Renal cortex interstitium (tissue), 11 donors: ENCODE data around the gene WARS2. TPM values are rescaled to one million over a fixed set of nuclear protein-coding genes. Genes with fewer than 3 reads are reported as not detected.
"Not testable (repeated sequence)": the region's sequence is repeated elsewhere in the genome, so short reads cannot be mapped to it uniquely, and the experiment has no call there.

Source experiments
- DNase-seq, 11 donors: peaks; one replicate each; pipeline ENCODE4 v3.0.0-alpha.2; 2013; ENCODE audit warnings: low read depth in 9 of 11, low spot score in 4 of 11; ENCODE audit errors: extremely low read depth in 1 of 11
- polyA plus RNA-seq, 3 donors: library from polyadenylated mRNA; unstranded; fragments of 120-200 nt; gene quantifications; one replicate each; pipeline ENCODE4 v1.2.1, GENCODE V29; 2013; ENCODE audit not compliant: insufficient read length in 3 of 3

Gene WARS2
- polyA plus RNA-seq, 3 donors = 20.8 to 22.7 (median 22.5) TPM

DNA sequence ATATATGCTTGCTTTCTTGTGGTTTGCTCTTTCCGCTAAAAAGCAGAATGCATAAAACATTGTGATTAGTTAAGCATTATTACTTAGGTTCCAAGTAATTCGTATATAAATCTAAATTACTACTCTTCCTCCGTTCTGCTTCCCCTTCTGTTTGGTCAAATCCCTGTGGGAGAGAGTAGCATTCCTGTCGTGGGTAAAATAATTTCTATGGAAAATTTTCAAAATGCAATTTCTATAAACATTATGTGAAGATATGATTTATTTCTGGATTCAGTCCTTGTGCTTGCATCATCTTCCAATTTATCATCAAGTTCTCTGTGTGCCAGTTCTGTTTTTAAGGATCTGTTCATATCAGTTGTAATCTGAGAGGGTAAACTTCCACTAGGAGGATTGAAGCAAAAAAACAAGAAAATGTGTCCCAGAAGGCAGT is 7.2 kb upstream of the WARS2 start:
- peak in 1 of 11 donors; percentile 2 for DNase-seq

DNA sequence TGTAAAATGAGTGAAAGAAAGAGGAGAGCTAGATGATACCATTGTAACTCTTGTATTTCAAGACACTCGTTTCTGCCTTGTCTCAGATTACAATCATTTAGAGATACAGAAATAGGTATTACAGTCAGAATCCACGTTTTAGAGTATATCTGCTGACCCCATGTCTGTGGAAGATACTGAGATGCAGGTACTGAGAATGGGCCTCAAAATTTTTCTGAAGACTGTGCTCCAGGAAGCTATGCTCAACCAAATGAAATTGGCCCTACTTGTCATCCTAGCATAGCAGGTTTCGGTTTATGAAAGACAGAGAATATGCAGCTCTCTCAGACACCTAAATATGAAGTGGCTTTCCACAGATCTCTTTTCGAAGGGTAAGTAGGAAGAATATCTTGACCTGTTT is 6.0 kb upstream of the WARS2 start:
- DNase-seq = no peak

GRCh38 chr1:119144813-119145212 is 4.4 kb upstream of the WARS2 start:
- no peak for DNase-seq

- DNase-seq = no peak
Observed at GRCh38 chr1:119143706-119144105, 3.3 kb upstream of the WARS2 start.

- no peak for DNase-seq
Observed at GRCh38 chr1:119141660-119142059, 1.2 kb upstream of the WARS2 start.

DNA sequence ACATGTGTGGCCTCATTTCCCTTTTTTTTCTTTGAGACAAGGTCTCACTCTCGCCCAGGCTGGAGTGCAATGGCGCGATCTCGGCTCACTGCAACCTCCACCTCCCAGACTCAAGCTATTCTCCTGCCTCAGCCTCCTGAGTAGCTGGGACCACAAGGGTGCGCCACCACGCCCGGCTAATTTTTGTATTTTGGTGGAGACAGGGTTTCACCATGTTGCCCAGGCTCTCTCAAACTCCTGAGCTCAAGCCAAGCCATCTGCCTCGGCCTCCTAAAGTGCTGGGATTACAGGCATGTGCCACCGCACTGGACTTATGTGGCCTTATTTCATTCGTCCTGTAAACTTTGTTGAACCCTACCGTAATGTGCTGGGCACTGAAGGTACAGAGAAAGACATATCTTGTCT is 569 bp upstream of the WARS2 start:
- no peak for DNase-seq

DNA sequence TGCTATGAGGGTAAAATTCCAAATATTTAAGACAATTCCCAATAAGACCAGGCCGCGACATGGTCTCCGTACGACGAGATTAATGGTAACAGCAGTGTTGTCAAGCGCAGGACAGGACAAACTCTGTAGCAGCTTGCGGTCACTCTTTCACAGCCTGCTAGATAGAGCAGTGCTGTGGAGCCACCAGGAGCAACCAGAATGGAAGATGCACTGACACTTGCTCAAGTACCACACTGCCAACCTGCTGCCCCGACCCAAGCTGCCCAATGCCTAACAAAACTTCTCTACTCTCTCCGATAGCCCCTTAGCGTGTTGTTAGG is 636 bp downstream of the WARS2 start:
- no peak for DNase-seq

DNA sequence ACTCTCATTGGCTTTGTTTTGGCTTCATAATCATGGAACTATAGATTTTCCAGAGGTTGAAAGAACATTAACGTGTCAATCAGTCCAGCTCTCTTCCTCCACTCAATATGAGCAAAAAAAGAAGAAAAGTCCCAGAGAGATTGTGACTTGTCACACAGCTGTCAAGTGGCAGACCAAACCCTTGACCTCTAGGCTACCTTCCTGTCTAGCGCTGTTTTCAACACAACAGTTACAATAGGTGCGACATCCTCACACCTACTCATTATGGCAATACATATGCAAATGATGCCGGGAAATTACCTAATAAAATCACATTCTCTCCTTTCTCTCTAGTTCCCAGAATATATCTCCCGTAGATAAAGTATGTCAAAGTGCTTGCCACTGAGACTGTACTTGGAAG is 1.1 kb downstream of the WARS2 start:
- DNase-seq = no peak

- no peak for DNase-seq
Observed at GRCh38 chr1:119136401-119136800, 4.1 kb downstream of the WARS2 start.

DNA sequence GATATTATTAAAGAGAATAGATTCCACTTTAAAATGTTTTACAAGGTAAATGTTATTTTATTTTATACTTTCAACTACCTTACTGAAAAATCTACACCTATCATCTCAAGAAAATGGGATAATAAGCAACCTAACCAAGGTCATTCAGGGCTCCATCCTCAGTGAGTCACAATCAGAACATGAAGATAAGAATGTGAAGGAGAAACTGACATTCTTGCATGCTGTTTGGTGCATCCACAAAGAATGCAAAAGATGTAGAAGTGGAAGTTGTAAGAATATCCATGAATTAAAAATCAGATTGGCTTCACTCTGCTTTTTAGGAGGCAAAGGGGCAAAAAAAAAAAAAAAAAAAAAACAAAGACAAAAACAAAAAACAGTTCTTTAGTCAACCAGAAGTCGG is 6.5 kb downstream of the WARS2 start:
- DNase-seq = no peak

DNA sequence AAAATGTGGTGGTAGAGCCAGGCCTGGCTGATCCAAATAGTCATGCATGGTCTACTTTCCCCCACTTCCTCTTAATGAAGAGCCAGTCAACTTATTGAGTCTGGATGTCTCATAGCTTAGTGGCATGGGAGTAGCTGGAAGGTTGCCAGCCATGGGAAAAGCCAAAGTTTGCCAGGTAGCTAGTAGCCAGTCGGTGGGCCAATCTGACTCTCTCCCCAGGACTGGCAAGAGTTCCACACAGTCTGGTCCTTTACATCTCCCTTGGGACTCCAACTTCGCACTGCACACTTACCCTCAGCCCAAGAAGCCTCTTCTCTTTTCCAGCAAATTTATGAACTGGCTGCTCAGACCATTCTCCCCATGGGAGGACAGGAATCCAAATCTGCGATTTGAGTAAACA is 8.3 kb downstream of the WARS2 start:
- DNase-seq = no peak

DNA sequence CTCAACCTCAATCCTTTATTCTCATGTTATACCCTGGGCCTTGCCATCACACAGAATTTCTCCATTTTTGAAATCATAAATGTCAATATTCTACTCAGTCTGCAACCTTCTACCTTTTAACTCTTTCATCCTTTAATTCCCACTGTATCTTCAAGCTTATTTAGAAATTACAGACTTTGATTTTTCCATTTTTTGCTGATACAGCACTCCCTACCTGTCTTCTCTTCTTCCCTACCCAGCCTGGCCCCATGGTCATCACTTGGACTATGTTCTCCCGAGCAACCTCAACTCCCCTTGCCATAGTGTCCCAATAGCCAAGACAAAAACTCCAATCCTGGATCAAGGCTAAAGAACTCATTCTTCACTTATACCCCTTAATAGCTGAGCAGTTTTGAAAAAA is 14.6 kb downstream of the WARS2 start:
- DNase-seq = no peak

DNA sequence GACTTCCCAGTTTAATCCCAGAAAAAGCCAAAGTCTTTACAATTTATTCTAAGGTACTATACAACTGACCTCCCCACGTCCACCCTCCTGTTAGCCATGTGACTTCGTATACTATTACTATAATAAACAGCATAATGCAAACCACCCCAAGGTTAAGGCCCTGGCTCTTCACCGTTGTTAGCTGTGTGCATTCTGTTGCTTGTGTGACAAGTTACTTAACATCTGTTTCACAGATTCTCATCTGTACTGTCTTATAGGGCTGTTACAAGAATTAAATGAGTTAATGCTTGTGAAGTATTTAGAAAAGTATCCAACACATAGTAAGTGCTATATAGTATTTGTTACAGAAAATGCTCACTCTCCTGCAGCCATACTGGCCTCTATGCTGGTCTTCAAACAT is 15.7 kb downstream of the WARS2 start:
- no peak for DNase-seq

DNA sequence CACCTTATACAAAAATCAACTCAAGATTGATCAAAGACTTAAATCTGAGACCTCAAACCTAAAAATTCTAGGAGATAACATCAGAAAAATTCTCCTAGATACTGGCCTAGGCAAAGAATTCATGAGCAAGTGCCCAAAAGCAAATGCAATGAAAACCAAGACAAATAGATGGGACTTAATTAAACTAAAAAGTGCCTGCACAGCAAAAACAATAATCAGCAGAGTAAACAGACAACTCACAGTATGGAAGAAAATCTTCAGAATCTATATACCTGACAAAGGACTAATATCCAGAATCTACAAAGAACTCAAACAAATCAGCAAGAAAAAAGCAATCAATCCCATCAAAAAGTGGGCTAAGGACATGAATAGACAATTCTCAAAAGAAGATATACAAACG is 18.6 kb downstream of the WARS2 start:
- not testable (repeated sequence) for DNase-seq

DNA sequence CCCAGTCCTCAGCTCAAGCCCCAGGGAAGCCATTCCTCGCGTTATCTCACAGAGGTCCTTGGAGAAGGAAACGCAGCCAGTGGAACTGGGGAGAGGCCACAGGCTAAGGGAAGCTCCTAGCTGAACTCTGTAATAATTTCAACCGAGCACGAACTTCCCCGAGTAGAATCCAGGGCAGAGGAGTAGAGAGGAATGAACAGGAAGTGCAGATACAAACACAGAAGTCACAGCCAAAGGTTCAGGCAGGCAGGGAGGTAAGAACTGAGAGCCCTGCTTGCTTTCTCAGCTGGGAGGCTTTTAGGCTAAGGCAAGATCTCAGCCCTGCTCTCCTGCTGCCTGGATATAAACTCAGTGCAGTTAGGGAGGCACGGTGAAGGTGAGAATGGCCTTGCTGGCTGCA is 23.7 kb downstream of the WARS2 start:
- DNase-seq = no peak

DNA sequence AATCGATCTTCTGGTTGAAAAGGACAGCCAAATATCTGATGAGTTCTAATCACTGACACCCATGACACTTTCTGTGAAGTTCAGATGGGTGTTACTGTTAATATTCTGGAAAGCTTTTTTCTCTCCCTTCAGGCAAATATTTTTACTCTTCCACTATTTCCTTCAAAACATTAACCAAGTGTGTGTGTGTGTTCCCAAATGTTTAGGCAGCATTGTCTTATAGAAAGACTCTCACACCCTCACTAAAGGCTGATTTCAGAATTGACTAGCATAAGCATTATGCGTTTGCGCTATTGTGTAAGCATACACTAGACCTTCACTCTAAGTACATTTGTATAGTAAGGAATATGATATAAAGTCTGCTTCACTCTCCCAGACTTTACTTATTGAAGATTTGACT is 24.7 kb downstream of the WARS2 start:
- DNase-seq = no peak

GRCh38 chr1:119115311-119115710 is 25.1 kb downstream of the WARS2 start:
- no peak for DNase-seq

DNA sequence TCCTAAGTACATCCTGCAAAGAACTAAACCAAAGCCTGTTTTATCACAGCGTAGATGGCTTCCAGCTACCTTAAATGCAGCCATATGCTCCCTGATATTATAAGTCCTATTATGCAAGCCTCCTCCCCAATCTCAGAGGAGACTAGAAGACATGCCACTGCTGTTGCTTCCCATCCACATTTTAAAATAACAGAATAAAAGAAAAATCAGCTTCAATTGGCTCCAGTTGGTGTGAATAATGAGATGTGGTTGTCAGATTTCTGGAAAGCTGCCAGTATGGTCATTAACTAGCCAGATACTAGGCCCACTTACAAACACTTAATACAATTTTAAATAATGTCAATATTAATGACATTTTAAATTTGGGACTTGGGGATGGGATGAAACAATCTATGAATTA is 25.7 kb downstream of the WARS2 start:
- peak in 1 of 11 donors; percentile 4 for DNase-seq

- DNase-seq = no peak
Observed at GRCh38 chr1:119112791-119113190, 27.7 kb downstream of the WARS2 start.

DNA sequence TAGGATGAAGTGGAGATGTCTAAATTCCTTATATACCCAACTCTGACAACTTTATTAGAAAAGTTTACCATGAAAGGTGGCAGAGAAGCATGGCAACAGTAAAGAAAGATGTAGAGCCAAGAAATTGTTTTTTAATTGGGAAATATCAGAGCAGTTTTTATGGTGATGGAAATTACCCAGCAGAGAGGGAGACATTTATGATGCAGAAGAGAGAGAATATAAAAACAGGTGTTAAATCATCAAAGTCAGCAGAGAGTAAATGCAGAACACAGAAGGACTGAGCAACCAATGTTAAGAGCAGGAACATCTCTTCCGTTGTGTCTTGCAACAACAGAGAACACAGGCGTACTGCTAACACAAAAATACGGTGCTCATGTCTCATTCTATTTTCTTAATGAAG is 28.2 kb downstream of the WARS2 start:
- no peak for DNase-seq

DNA sequence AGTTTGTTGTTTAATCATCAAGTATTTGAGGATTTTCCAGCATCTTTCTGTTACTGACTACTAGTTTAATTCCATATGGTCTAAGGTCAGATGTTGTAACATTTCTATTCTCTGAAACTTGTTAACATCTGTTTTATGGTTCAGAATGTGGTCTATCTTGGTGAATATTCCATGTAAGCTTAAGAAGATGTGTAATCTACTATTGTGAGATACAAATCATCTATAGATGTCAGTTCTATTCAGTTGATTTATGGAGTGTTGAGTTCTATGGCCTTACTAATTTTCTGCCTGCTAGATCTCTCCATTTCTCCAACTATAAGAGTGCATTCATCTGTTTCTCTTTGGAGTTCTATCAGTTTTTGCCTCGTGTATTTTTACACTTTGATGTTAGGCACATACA is 31.5 kb downstream of the WARS2 start:
- DNase-seq = no peak

- no peak for DNase-seq
Observed at GRCh38 chr1:119103764-119104163, 36.7 kb downstream of the WARS2 start.
